K562 (cell line): Measurements from ENCODE around the gene SPPL3. TPM values are rescaled to one million over a fixed set of nuclear protein-coding genes. Genes with fewer than 3 reads are reported as not detected.

Experiments used
- ARHGAP35 ChIP-seq: fragments of 450-650 bp; IDR thresholded peaks from 2 replicates; pipeline ENCODE4 v1.6.1; 2018; ENCODE audit not compliant: partially characterized antibody
- FUS ChIP-seq: fragments of 200-400 bp; formaldehyde crosslinking; optimal IDR thresholded peaks from 2 replicates; pipeline ENCODE3; 2017; ENCODE audit warnings: low read depth, low read length
- HLTF ChIP-seq: fragments of 450-650 bp; IDR thresholded peaks from 2 replicates; pipeline ENCODE4 v1.6.1; 2016
- MBD2 ChIP-seq: sonication (generic); IDR thresholded peaks from 2 replicates; pipeline ENCODE4 v1.6.1; 2016; ENCODE audit warnings: low read depth, borderline replicate concordance
- MEF2D ChIP-seq: conservative IDR thresholded peaks from 2 replicates; pipeline ENCODE4 v1.6.1; 2016; ENCODE audit warnings: low read depth, missing genetic modification characterization, missing compliant biosample characterization
- MTA2 ChIP-seq: fragments of 450-650 bp; IDR thresholded peaks from 2 replicates; pipeline ENCODE4 v1.6.1; 2016; ENCODE audit warnings: low read depth
- NBN ChIP-seq: fragments of 450-650 bp; IDR thresholded peaks from 2 replicates; pipeline ENCODE4 v1.6.1; 2016; ENCODE audit warnings: low read depth, mild to moderate bottlenecking
- RBBP5 ChIP-seq: fragments of 200-600 bp; sonication (generic); IDR thresholded peaks from 2 replicates; pipeline ENCODE4 v1.6.1; 2012; ENCODE audit warnings: borderline replicate concordance, mild to moderate bottlenecking, low read length, control low read depth, inconsistent platforms; ENCODE audit not compliant: insufficient read depth, poor library complexity, severe bottlenecking
- RREB1 ChIP-seq: fragments of 250-450 bp; sonication (Bioruptor Pico); IDR thresholded peaks from 2 replicates; pipeline ENCODE4 v1.4.0; 2020
- STAT5B ChIP-seq: fragments of 250-450 bp; sonication (Bioruptor Pico); IDR thresholded peaks from 2 replicates; pipeline ENCODE4 v1.8.0; 2021; ENCODE audit warnings: mild to moderate bottlenecking, inconsistent platforms
- TCF7 ChIP-seq: sonication (generic); IDR thresholded peaks from 2 replicates; pipeline ENCODE4 v1.6.1; 2016; ENCODE audit warnings: antibody characterized with exemption, borderline replicate concordance
- TFAM ChIP-seq: fragments of 250-450 bp; sonication (Bioruptor Pico); conservative IDR thresholded peaks from 2 replicates; pipeline ENCODE4 v1.5.0; 2021; ENCODE audit warnings: mild to moderate bottlenecking, moderate library complexity
- USF1 ChIP-seq: sonication (generic); formaldehyde crosslinking; IDR thresholded peaks from 2 replicates; pipeline ENCODE4 v1.9.0; 2022; ENCODE audit warnings: mild to moderate bottlenecking, missing genetic modification reagents
- ZFP1 ChIP-seq: fragments of 450-650 bp; formaldehyde crosslinking; IDR thresholded peaks from 2 replicates; pipeline ENCODE4 v1.4.0; 2020; ENCODE audit warnings: mild to moderate bottlenecking, mixed read lengths
- ZFX ChIP-seq: sonication (generic); formaldehyde crosslinking; IDR thresholded peaks from 2 replicates; pipeline ENCODE4 v1.8.0; 2022; ENCODE audit warnings: mild to moderate bottlenecking, missing genetic modification reagents, moderate library complexity
- ZNF395 ChIP-seq: fragments of 200-800 bp; sonication (Bioruptor generic); IDR thresholded peaks from 2 replicates; pipeline ENCODE4 v1.6.1; 2017; ENCODE audit warnings: missing genetic modification characterization, missing compliant biosample characterization
- polyA plus RNA-seq, 8 experiments: library from polyadenylated mRNA; depleted of rRNA in 4 of 8; stranded (reverse) in 5 of 8; unstranded in 3 of 8; fragments of >200 nt; fragmentation: Nextera tagmentation in 2 of 8; fragmentation: Illumina TruSeq in 1 of 8; extraction: Ambion mirVana in 2 of 8; extraction: Trizol in 1 of 8; gene quantifications; 2 replicates each; pipeline versions ENCODE4 v1.2.1 to v1.2.3, GENCODE V29; 2011 to 2014; ENCODE audit warnings: inconsistent platforms in 1 of 8, missing spikeins in 1 of 8
- total RNA-seq, 7 experiments: library from RNA; depleted of rRNA in 6 of 7; stranded (reverse); fragments of >200 nt in 6 of 7; fragmentation: Illumina TruSeq in 2 of 7; extraction: Trizol in 2 of 7; gene quantifications; 2 replicates each; pipeline versions ENCODE4 v1.2.1 to v1.2.3, GENCODE V29; 2011 to 2021; ENCODE audit warnings: low replicate concordance in 1 of 7

Gene SPPL3
- total and polyA plus RNA-seq, 9 of the 15 experiments (the other 6 are each of a cell fraction or from before 2014, with no cell fraction given), result 2.9 to 32.1 (median 7.1) TPM

- no peak for TF ChIP-seq MEF2D (tag)
- TF ChIP-seq USF1 (CRISPR knock-in tag), result no peak
- no peak for TF ChIP-seq HLTF
- TF ChIP-seq ARHGAP35, result no peak
- no peak for TF ChIP-seq TFAM (CRISPR knock-in tag)
- 0 out of 2 replicates have a peak, but pooled peaks have one; percentile 32 for TF ChIP-seq RREB1 (CRISPR knock-in tag)
- TF ChIP-seq ZFX, result peak; percentile 98
- TF ChIP-seq RBBP5, result peak; percentile 77
- no peak for TF ChIP-seq ZFP1 (CRISPR knock-in tag)
- TF ChIP-seq NBN, result no peak
- TF ChIP-seq TCF7, result peak; percentile 55; the same call in 1 of the 2 replicates
- no peak for TF ChIP-seq STAT5B (CRISPR knock-in tag)
- TF ChIP-seq ZNF395 (CRISPR knock-in tag), result no peak
- TF ChIP-seq FUS, result no peak
- TF ChIP-seq MTA2, result no peak
- no peak for TF ChIP-seq MBD2
Observed at GRCh38 chr12:120725659-120726509, 178.3 kb downstream of the SPPL3 start, which contains the start of gene ACADS (continued).
